ENCODE results near the gene ACSL6.

- TF ChIP-seq STAT1 (conservative IDR thresholded peaks at IDR 0.05) (no peak), RUNX3 (IDR thresholded peaks at IDR 0.05; ENCODE audit: low read length) (no peak), CTCF (IDR thresholded peaks at IDR 0.05 in 2 of 3, conservative IDR thresholded peaks at IDR 0.05 in 1 of 3; ENCODE audit: control insufficient read depth in 2 of 3, extremely low read depth in 1 of 3, insufficient read depth in 1 of 3, low read depth in 3 of 3, low read length in 3 of 3) (no peak), ESRRA (IDR thresholded peaks at IDR 0.05; ENCODE audit: low read length) (no peak), YY1 (IDR thresholded peaks at IDR 0.05; ENCODE audit: low read depth, low read length) (no peak), RAD21 (IDR thresholded peaks at IDR 0.05; ENCODE audit: insufficient read depth, low read depth, low read length) (no peak)
These were observed 42.0 kb upstream of the ACSL6 start for GRCh38 chr5:132053483-132053882.
